Hematopoietic multipotent progenitor cell (in vitro differentiated cells): ENCODE results near the gene C1orf116. TPM values are rescaled to one million over a fixed set of nuclear protein-coding genes. Genes with fewer than 3 reads are reported as not detected.
A peak's percentile ranks its signal among the peaks of the same experiment; 100 is the strongest.

Source experiments
- DNase-seq, 3 donors: peaks; one replicate each; pipeline ENCODE4 v3.0.0-alpha.2; 2011 to 2015; ENCODE audit warnings: low read depth in 2 of 3, low spot score in 2 of 3
- total RNA-seq: library from RNA; depleted of rRNA; stranded (reverse); fragments of >200 nt; gene quantifications from one replicate; pipeline ENCODE4 v1.2.3, GENCODE V29; 2012

C1orf116 gene
- total RNA-seq, 1 donor, result under 0.01 TPM

DNA sequence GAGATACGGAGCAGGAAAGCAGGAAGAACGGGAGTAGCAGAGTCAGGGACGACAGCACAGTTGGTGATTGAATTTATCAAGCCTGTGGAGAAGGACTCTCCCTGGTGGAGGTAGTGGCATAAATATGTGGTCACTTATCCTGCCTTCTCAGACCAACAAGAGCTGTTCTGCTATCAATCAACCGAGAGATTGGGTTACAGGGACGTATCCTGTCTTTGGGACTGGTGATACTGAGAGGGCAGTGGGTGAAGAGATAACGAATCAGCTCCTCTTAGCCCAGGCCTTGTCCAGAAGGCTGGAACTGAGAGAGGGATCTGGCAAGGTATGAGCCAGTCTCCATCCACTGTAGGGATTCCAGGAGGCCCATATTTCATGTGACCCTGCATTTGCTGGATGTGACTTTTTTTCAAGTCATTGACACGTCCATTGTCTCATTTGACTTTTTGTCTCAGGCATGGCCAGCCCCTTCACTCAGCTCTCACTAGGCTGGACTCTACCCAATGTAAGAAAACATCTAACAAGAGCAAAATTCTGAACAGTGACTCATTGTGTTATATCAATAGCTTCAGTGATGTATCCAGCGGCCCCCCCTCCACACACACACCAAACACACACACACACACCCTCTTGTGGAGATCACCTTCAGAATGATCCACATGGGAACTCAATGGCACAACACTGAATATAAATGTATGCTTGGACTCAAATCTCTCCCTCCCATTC lies 11.3 kb downstream of the C1orf116 start:
- no peak for DNase-seq

DNA sequence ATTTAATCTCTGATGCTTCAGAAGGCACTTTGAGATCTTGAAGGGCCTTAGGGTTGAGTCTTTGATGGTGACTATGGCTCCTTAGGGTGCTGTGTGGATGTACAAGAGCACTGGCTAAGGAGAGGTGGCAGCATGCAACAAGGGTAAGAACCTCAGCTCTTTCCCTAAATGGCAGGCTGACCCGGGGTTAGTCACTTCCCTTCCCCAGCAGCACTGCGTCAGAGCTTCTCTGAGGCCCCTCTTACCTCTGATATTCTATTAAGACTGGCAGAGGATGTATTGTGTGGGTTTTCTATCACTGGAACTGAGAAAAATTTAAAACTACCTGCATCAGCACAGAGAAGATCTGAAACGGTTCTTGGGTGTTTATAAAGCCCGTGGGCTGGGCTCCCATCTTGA lies 11.8 kb downstream of the C1orf116 start:
- DNase-seq, result peak in 1 of 3 donors; percentile 15

DNA sequence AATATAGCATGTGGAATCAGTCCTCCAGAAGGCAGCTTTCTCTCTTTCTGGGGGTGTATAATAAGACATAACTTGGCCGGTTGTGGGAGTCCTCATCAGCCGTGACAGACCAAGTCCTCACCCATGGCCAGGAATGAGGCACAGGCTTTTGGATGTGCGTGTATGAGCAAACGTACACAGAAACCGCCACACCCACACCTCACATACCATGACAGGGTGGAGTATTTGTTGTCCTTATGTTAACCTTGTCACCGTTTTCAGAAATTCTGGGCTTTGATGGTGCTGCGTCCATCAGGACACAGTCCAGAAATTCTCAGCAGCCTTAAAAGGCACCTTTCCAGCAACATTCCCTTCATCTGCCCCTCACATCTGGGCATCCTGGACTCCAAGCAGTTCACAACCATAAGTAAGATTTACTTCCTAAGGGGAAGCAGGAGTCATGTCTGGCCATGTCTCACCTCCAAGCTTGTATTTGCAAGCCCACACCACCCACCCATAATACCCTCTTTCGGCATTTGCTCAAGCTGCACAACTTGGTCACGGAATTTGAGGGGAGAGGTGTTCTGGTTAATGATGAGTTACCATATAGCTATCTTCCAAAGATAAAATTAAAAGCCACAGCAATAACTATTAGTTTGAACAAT lies 12.4 kb downstream of the C1orf116 start:
- DNase-seq, result no peak

DNA sequence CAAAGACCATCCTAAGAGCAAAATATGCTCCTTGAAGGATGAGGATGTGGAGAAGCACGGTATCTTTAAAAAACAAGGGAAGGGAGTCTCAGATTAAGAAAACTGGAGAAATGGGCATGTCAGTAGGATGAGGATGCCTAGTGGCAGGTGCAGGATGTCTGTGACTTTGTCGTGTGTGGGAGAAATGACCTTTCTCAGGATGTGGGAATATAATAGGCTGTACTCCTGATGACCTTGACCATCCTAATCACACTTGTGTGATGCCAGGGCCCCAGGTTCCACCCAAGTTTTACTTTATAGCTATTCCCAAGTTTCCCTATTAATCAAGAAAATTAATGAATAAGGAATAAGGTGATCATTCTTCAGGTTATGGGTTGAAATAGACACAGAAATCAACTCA lies 12.9 kb downstream of the C1orf116 start:
- DNase-seq, result no peak

DNA sequence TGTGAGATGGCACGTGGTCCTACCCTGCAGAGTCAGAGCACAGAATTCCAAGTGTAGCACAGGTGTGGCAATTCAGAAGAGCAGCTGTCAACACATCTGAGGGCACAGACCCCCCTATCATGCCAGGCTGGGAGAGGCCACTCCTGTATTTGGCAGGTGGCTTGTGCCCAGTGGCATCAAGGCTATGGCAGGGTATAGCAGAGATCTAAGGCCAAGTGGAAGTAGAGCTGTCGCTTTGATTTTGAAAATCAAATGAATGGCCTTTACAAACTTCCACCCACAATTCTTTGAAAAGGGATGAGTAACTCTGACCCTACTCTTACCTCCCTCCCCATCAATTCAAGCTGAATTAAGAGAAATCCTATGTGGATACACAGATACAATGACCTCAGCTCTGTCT lies 13.4 kb downstream of the C1orf116 start:
- DNase-seq, result no peak

DNA sequence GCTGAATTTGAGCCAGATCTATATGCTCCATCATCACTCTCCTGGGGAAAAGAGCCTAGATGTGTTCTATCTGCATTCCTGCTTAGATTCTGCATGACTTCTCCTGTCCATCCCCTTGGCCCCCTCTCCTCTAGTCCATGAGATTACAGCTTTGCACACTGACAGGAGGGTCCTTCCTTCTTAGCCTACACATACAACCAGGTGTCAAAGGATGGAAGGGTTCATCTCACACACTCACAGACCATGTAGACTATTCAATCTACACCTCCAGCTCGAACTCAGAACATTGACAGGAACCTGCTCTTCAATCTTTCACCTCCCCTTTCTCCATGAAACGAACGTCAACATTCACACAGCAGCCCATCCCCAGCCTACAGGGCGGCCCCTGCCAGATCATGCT lies 13.8 kb downstream of the C1orf116 start:
- no peak for DNase-seq

DNA sequence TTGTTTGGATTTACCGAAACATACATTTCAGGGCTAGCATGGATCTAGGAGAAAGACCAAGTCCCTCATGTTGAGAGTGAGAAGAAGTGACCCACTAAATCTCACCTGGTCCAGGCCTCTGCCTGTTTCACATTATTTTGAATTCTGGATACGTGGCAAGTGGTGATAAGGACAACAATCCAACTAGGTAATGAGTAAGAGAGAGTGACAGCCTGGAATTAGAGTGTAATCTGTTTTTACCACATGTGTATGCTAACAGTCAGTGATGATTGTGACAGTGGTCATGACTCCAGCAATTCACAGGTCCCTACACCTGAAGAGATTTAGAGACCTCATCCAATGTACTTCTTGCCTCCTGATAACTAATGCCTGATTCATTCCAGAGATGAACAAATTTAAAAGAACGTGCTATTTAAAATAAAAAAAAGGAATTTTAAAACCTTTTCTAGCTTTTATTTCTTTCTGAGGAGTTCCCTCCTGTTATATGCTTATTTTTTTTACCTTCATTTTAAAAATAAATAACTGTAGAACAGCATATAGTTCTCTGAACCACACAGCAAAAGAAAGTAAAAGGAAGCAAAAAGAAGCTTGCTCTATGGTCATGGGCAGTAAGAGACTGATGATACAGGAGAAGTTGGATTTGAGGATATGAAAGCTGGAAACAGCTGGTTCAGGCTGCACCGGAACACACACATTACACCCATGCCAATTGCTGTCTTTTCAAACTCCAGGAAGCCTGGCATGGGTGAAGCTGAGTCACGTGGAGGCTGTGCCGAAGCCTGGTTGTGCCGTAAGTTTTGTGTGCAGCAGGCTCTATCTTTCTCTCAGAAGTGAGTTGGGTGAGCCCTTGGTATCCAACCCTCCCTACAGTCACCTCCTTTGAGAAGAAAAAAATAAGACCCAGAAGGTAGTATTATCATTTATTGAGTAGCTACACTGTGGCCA lies 14.7 kb downstream of the C1orf116 start:
- DNase-seq, result peak in 1 of 3 donors; percentile 38

DNA sequence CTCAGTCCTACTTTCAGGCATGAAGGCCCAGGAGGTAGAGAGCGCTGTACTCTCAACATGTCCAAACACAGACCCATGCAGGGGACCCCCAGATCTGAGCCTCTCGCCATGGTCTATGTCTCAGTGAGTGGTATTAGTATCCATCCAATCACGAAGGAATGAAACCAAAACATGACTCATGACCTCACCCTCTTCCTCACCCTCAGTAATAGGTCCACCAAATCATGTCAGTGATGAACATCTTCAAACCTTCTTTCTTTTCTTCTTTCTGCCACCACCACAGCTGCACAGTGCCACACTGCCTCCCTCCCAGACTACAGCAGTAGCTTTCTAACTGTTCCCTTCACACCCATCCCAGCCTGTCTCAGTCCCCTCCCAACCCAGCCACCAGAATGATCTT lies 16.8 kb downstream of the C1orf116 start:
- no peak for DNase-seq

DNA sequence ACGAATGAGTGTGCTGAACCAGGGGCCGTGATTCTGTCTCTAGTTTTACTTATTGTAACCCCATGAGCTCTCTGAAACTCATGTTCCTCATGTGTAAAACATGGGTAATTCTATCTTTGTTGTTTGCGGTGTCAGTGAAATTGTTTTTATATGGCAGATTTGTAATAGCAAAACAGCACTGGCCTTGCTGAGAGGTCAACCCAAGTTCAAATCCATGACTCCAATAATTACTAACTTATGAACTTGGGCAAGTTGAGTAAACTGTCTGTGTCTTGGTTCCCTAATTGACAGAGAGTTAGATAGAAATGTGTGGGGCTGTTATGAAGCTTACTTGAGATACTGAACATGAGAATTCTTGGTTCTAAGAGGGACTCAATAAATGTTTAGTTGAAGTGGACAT lies 17.8 kb downstream of the C1orf116 start:
- DNase-seq, result no peak

DNA sequence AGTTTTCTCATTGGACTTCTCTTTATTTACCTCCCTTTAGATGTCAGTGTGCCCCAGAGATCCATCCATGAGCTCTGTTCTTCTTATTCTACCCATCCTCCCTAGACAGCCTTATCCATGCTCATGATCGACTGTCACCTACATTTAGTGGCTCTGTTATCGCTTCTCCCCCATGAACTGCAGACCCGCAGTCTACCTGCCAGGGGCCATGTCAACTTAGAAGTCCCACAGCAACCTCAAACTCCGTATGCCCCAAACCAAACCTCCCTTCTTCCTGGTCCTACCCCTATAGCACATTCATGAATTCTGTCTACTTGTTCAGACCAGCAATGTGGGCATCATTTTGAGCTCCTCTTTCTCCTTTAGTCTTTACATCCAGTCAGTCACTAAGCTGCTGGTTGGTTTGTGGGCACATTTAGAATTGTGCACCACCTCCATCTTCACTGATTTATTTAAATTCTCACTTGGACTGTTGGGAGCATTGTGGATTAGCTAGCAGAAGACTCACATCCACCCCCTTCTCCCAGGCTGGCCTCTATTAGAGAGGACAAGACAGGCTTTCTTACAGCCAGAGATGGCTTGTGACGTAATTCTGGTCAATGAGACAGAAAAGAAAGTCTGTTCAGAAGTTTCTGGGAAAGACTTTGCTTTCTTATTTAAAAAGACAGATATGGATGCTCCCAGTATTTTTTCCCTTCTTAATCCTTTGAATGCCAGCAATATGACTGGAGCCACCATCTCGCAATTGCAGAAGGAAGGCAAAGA lies 19.1 kb downstream of the C1orf116 start:
- no peak for DNase-seq

DNA sequence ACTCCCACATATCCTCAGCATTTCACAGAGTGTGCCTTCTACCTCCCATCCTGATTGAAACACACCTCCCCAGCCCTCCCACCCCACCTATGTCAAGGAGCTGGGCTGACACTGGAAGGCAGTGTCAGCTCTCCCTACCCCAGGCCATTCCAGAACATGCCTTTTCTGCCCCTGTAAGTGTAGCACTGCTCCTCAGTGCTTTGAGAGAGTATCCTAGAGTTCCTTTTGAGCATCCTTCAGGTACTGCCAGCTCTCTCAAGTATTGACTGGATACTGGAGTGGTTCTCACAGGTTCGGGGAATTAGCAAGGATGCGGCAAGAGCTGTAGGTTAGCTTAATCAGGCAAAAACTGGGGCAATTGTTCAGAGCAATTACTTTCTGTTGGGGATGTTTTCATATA lies 21.8 kb downstream of the C1orf116 start:
- DNase-seq, result no peak

DNA sequence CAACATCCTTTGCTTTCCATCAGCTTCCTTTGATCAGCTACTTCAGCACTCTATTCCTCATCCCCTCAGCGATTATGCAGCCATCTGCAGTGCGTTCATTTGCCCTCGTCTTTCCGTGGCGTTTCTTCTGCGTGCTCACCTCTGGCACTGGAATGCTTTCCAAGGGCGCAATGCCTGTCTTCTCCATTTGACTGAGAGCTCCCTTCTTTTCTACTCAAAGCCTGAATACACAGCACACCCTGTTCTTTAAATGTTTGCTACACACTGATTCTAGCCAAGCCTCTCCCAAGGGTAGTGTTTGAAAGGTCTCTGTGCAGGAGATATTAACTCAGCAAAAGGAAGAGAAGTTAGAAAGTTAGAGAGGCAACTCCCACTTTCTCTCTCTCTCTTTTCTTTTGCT lies 22.6 kb downstream of the C1orf116 start:
- DNase-seq, result no peak

DNA sequence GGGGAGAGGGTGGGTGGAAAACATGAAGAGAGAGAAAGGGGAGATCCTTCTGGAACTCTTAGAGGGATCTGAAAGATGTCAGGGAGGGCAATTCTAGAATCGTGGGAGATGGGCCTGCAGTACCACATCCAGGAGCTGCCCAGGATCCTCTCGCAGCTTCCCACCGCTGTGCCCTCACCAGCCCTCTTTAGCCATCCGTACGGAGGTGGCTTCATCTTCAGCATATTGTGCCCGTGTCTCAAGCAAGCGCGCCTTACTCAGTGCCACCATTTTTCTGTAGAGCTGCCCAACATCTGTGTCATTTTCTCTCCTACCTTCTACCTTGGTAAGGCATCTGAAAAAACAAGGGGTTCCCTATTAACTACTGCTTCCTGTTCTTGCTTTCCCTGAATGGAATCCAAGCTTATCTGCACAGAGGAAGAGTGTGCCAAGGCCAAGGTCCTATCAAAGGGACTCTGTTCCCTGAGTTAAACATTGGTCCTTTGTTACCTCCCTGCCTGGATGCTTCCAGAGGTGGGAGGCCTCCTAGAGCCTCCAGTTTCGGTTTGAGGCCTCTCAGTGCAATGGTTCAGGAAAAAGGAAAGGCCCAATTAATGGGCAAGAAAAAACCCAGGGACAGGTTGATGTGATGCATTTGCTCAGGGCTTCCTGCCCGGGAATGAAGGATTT lies 23.2 kb downstream of the C1orf116 start:
- DNase-seq, result no peak

DNA sequence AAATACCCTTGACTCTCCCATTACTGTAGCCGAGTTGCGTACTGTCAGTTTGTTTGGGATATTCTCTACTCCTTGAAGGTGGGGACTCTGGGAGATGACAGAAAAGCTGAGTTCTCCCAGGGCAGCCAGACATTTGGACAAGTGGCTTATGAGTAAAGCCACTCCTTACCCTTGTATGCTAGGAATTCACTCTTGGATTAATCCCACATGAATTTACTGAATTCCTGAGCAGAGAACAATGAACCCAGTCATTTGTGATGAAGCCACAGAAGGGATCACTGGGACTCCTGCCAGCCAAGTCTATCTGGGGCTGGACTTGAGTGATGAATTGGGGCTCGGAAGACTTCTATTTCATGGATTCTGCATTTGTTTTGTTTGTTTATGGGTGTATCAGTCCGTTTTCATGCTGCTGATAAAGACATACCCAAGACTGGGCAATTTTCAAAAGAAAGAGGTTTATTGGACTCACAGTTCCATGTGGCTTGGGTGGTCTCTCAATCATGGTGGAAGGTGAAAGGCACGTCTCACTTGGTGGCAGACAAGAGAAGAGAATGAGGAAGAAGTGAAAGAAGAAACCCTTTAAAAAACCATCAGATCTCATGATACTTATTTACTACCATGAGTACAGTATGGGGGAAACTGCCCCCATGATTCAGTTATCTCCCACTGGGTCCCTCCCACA lies 25.1 kb downstream of the C1orf116 start:
- DNase-seq, result no peak

DNA sequence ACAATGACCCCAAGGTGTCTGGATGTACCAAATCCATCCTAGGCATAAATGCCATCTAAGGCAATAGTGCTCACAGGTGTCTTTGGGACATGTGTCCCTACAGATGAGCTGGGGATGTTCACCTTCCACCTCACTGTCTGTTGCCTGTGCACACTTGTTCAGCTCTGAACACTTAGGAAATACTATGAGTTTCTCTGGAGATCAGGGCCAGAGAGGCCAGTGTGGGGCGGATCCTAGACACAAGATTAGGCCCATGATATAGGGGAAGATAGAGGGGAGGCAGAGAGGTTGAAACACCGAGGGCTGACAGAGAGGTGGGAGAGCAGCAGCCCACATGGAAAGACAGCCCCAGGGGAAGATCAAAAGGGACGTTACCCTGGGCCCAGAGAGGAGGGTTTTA lies 25.6 kb downstream of the C1orf116 start:
- DNase-seq, result no peak

DNA sequence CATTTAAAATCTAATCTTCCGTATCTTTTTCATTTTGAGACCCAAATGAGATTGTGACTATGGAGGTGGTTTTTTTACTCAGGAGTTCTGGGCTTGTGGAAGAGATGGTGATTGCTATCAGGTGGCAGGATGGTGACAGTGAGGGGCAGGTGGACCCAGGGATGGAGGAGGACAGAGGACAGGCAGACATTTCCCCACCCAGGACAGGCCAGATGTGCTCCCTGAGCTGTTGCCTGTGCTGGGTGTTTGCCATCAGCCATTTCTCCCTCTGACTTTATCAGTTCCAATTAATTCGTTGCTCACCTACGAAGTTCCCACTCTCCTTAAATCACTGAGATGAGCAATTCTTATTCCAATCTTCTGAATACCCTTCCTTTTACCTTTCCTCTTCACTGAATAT lies 26.5 kb downstream of the C1orf116 start:
- no peak for DNase-seq

DNA sequence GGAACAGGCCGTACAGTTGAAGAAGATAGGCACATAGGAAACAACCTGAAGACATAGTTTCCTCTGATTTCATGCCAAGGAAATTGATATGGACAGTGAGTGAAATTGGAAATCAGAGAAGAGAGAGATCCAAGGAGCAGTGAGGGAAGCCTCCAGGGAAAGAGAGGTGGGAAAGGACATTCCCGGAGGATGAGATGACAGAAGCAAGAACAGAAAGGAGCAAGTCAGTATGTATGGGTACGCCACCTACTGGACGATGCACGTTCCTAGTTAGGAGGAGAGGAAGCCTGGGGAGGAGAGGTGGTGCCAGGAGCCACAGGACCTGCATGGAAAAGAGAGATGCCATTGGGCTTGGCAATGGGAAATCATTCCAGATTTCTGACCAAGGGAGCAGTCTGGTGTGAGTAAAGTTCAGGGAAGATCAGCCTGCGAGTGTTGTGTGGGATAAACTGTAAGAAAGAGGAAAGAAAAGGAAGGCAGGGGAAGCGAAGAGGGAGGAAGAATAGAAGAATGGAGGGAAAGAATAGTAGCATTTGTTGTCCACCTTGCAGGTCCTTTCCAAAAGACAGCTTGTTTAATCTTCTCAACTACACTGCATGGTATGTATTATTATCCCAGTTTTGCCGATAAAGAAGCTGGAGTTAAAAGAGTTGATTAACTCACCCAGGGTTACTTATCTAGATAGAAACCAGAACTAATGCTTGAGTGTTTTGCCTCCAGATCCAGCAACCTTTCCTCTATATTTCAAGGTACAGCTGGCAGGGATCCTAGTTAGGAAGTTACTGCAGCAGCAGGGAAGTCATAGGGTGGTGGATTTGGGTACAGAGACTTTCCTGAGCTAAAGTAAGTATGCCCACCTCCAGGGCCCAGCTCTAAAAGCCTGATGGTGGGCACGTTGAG lies 27.4 kb downstream of the C1orf116 start:
- peak in 2 of 3 donors; percentile 29 to 58 for DNase-seq

DNA sequence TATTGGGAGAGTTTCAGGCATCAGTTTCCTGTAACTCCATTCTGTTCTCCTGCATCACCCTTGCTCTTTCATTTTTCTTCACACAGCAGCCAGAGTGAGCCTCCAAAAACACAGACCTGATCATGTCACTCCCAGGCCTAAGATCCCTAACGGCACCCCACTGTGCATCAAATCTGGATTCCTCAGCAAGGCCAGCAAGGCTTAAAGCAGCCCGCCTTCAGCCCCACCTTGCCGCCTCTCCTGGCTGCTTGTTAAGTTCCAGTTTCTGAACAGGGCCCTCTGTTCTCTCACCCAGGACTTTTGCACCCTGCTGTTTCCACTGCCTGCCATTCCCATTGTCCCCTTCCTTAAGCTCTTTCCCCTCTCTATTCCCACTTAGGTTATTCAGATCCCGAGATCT lies 29.3 kb downstream of the C1orf116 start:
- DNase-seq, result no peak

DNA sequence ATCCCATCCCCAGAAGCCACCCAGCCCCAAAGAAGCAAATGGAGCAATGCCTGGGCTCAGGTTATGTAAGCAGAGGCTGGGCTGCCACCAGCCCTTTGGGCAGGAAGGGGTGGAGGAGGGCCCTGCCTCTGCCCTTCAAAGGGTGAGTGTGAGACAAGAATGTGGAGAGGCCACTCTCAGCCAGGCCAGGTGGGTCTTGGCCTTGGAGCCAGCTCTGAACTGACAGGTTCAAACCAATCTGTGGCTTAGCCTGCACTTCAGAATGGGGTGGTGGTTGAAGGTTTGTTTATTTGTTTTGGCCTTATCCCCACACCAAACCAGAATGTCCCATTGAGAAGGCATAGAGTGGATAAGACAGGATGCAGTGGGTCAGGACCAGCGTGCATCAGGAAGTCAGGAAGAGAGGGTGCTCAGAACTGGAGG lies 29.8 kb downstream of the C1orf116 start:
- DNase-seq, result no peak
